ENCODE measurements around the gene KRT4. TPM values are rescaled to one million over a fixed set of nuclear protein-coding genes. Genes with fewer than 3 reads are reported as not detected.

KRT4 gene
- total RNA-seq, 2 donors from 2014 or later: 0.52 TPM; not detected in 1

DNA sequence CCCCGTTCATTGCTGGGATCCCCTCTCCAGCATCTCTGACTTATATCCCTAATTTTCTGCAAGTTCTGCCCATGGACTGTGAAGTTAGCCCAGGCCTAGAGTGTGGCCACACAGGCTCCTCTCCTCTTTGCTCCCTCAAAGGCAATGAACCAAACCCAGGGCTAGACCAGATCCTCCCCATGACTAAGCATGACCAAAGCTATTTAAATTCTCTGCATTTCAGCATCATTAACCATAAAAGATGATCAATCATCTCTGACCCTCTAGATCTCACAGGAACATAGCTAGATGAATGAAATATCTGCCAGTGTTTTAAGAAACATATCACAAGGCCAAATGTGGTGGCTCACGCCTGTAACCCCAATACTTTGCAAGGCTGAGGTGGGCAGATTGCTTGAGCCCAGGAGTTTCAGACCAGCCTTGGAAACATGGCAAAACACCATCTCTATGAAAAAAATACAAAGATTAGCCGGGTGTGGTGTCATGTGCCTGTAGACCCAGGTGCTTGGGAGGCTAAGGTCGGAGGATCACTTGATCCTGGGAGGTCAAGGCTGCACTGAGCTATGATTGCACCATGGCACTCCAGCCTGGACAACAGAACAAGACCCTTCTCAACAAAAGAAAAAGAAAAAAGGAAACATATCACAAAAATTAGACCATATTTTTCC is 15.8 kb downstream of the KRT4 start:
- Histone ChIP-seq H3K4me1 (peaks cover 9% of the 10 kb centered on the region), H3K9me3 (no peaks in the 10 kb centered on the region), H3K4me3 (no peak overlapping the region), H3K27me3 (no peaks in the 10 kb centered on the region), H3K27ac (no peak overlapping the region), H3K36me3 (replicated peaks in 1 of 2; ENCODE audit: insufficient read depth in 1 of 2, low read depth in 2 of 2) (no peaks in the 10 kb centered on the region)
- WGBS, 2 donors: 75 to 90% methylated on average over 4 of the region's 4 CpGs
- no peak for ATAC-seq
- TF ChIP-seq CTCF (IDR thresholded peaks at IDR 0.05): no peak
- TF ChIP-seq POLR2A (IDR thresholded peaks at IDR 0.05): no peak
- intact Hi-C loops (cut with DNase I): no loop called here
- no peak for DNase-seq

DNA sequence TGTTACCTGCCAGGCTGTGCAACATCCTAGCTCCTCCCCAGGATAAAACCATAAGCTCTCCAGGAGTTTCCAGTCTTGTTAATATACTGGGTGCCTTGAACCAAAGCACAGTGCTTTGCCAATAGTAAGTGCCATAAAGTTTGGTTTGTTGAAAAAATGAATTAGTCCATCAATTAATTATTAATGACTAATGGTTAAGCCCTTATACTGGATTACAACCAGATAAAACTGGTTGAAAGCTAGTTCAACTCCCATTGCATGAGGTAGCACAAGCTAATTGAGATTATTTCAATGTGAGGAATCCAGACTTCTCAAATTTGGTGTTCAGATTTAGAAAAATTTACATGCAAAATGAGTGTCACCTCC is 16.4 kb downstream of the KRT4 start:
- DNase-seq (no peak), ATAC-seq (no peak)
- intact Hi-C loops (cut with DNase I): no loop called here
- TF ChIP-seq POLR2A (IDR thresholded peaks at IDR 0.05) (no peak), CTCF (IDR thresholded peaks at IDR 0.05) (no peak)
- no peak overlapping the region for H3K4me3 ChIP-seq
- no peaks in the 10 kb centered on the region for H3K27me3 ChIP-seq
- peaks cover 9% of the 10 kb centered on the region for H3K4me1 ChIP-seq
- no peak overlapping the region for H3K27ac ChIP-seq
- no peaks in the 10 kb centered on the region for H3K9me3 ChIP-seq
- H3K36me3 ChIP-seq (replicated peaks in 1 of 2; ENCODE audit: insufficient read depth in 1 of 2, low read depth in 2 of 2): no peaks in the 10 kb centered on the region

DNA sequence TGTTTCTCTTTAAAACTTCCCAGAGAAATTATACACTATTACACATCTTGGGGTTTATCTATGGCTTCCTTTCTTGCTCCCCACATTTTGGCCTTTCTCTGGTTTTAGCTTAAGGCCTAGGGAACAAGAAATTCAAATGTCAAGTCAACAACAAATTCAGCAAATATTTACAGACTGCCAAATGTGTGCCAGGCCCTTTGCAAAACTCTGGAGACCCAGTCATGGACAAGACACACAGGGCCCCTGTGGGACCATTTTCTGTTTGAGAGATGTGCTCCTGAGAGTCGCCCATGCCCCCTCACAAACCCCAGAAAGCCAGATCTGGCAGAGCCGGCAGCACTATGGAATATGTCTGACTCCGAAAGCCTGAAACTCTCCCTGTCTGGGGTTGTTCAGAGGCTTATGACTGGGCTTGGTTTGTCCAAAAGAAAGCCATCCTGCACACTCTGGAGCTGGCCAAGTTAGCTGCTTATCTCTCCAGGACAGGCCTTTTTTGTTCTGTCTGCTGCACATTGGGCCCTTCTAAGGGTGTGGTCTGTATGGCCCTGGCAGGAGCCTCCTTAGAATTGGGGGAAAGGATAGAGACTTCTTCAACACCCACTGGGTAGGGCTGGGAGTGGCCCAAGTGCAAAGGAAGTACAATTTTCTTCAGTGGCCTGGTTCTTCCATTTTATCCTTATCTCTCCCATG is 16.9 kb downstream of the KRT4 start:
- Histone ChIP-seq H3K27me3 (no peaks in the 10 kb centered on the region), H3K4me1 (peaks cover 9% of the 10 kb centered on the region), H3K27ac (no peak overlapping the region), H3K36me3 (replicated peaks in 1 of 2; ENCODE audit: insufficient read depth in 1 of 2, low read depth in 2 of 2) (no peaks in the 10 kb centered on the region), H3K4me3 (no peak overlapping the region), H3K9me3 (no peaks in the 10 kb centered on the region)
- intact Hi-C loops (cut with DNase I): no loop called here
- TF ChIP-seq CTCF (IDR thresholded peaks at IDR 0.05) (no peak), POLR2A (IDR thresholded peaks at IDR 0.05) (no peak)
- WGBS, 2 donors: 77 to 89% methylated on average over 3 of the region's 3 CpGs
- DNase-seq (no peak), ATAC-seq (no peak)

- Histone ChIP-seq H3K27ac (no peak overlapping the region), H3K9me3 (no peaks in the 10 kb centered on the region), H3K4me1 (peaks cover 9% of the 10 kb centered on the region), H3K36me3 (replicated peaks in 1 of 2; ENCODE audit: insufficient read depth in 1 of 2, low read depth in 2 of 2) (no peaks in the 10 kb centered on the region), H3K27me3 (no peaks in the 10 kb centered on the region), H3K4me3 (no peak overlapping the region)
- ATAC-seq (no peak), DNase-seq (no peak)
- WGBS, 2 donors: 97 to 100% methylated on average over 3 of the region's 3 CpGs
- TF ChIP-seq CTCF (IDR thresholded peaks at IDR 0.05): no peak
- TF ChIP-seq POLR2A (IDR thresholded peaks at IDR 0.05): no peak
- intact Hi-C loops (cut with DNase I): no loop called here
Observed at GRCh38 chr12:52796429-52796794, 17.5 kb downstream of the KRT4 start.
